Endothelial cell (in vitro differentiated cells): ENCODE data around the gene CHST3. TPM values are rescaled to one million over a fixed set of nuclear protein-coding genes. Genes with fewer than 3 reads are reported as not detected.

ENCODE experiments used
- DNase-seq: peaks from one replicate; pipeline ENCODE4 v3.0.0; 2021; ENCODE audit warnings: low spot score
- H3K27ac Mint-ChIP-seq: one replicate; pipeline ENCODE4 v1.8.0; 2021; ENCODE audit warnings: mixed read lengths, inconsistent platforms; ENCODE audit not compliant: unreplicated experiment
- H3K27me3 Mint-ChIP-seq: one replicate; pipeline ENCODE4 v1.8.0; 2021; ENCODE audit warnings: mild to moderate bottlenecking, moderate library complexity, mixed read lengths, inconsistent platforms; ENCODE audit not compliant: unreplicated experiment
- H3K36me3 Mint-ChIP-seq: one replicate; pipeline ENCODE4 v1.8.0; 2021; ENCODE audit warnings: mild to moderate bottlenecking, low read depth, mixed read lengths, inconsistent platforms; ENCODE audit not compliant: unreplicated experiment
- H3K4me1 Mint-ChIP-seq: one replicate; pipeline ENCODE4 v1.8.0; 2021; ENCODE audit warnings: mild to moderate bottlenecking, mixed read lengths, inconsistent platforms; ENCODE audit not compliant: unreplicated experiment
- H3K4me3 Mint-ChIP-seq: one replicate; pipeline ENCODE4 v1.8.0; 2021; ENCODE audit warnings: mild to moderate bottlenecking, mixed read lengths, inconsistent platforms; ENCODE audit not compliant: unreplicated experiment
- H3K9me3 Mint-ChIP-seq: one replicate; pipeline ENCODE4 v1.8.0; 2021; ENCODE audit warnings: mixed read lengths, inconsistent platforms; ENCODE audit not compliant: unreplicated experiment
- total RNA-seq: library from RNA; stranded (reverse); fragmentation: NEBNext Ultra II Directional; extraction: Animal tissue kit (Norgen Biotek cat#: 25700); gene quantifications from one replicate; pipeline ENCODE4 v1.2.1, GENCODE V29; 2021; ENCODE audit not compliant: unreplicated experiment
- TF ChIP-seq, protein P1 (sequence below): fragments of 200-600 bp; sonication (generic); IDR thresholded peaks from one replicate; pipeline ENCODE4 v1.5.0; 2021; ENCODE audit warnings: antibody characterized with exemption; ENCODE audit not compliant: unreplicated experiment

CHST3 gene
- total RNA-seq, 1 donor from 2014 or later = 3.8 TPM

DNA sequence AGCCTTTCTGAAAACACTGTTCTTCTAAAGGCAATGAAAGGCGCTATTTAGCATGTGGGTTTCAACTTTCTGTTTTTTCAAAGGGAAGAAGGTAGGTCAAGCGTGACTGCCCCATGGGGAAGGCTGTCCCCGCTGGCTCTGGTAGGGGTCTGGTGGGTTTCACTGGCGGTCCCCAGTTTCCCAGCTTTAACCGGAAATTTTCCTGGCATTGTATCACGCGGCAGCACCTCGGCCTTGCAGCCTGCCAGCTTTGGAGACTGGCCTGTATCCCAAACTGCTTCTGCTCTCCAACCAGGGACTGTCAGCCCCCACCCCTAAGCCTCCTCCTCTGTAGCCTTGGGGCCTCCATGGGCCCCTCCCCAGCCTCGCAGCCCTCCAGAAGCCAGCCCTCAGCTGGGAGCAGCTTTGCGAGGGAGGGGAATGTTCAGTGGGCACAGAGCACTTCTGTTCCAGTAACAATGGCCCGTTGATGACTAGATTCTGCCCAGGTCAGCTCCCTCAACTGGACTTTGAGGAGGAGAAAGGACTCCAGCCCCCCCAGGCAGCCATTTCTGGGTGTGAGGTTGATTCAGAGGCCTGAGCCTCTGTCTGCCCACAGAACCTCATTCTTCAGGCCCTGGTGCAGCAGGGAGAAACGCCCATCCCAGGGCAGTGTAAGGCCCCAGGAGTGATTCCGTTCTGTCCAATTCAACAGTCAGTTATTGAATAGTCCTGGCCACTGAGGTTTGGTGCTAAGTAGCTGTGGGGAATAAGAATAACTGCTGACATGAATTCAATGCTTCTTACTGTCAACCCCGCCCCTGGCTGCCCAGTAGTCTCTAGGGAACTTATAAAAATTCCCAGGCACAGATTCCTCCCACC lies 17.1 kb downstream of the CHST3 start:
- Mint-ChIP-seq H3K27me3 (peaks cover 8% of the 10 kb centered on the region), H3K27ac (no peak overlapping the region), H3K4me1 (peaks cover 26% of the 10 kb centered on the region), H3K36me3 (no peaks in the 10 kb centered on the region), H3K4me3 (no peak overlapping the region), H3K9me3 (no peaks in the 10 kb centered on the region)
- TF ChIP-seq, protein P1, sequence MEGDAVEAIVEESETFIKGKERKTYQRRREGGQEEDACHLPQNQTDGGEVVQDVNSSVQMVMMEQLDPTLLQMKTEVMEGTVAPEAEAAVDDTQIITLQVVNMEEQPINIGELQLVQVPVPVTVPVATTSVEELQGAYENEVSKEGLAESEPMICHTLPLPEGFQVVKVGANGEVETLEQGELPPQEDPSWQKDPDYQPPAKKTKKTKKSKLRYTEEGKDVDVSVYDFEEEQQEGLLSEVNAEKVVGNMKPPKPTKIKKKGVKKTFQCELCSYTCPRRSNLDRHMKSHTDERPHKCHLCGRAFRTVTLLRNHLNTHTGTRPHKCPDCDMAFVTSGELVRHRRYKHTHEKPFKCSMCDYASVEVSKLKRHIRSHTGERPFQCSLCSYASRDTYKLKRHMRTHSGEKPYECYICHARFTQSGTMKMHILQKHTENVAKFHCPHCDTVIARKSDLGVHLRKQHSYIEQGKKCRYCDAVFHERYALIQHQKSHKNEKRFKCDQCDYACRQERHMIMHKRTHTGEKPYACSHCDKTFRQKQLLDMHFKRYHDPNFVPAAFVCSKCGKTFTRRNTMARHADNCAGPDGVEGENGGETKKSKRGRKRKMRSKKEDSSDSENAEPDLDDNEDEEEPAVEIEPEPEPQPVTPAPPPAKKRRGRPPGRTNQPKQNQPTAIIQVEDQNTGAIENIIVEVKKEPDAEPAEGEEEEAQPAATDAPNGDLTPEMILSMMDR = no peak
- DNase-seq = no peak

GRCh38 chr10:71981876-71982230 lies 17.7 kb downstream of the CHST3 start:
- Mint-ChIP-seq H3K4me3 (no peak overlapping the region), H3K36me3 (no peaks in the 10 kb centered on the region), H3K27me3 (peaks cover 8% of the 10 kb centered on the region), H3K27ac (no peak overlapping the region), H3K4me1 (peaks cover 29% of the 10 kb centered on the region), H3K9me3 (no peaks in the 10 kb centered on the region)
- DNase-seq = no peak
- TF ChIP-seq, protein P1 = no peak

GRCh38 chr10:71982269-71983178 lies 18.3 kb downstream of the CHST3 start:
- peaks cover 8% of the 10 kb centered on the region for H3K27me3 Mint-ChIP-seq
- H3K36me3 Mint-ChIP-seq = no peaks in the 10 kb centered on the region
- TF ChIP-seq, protein P1 = no peak
- H3K4me1 Mint-ChIP-seq = peaks cover 30% of the 10 kb centered on the region
- no peak for DNase-seq
- no peak overlapping the region for H3K4me3 Mint-ChIP-seq
- H3K9me3 Mint-ChIP-seq = no peaks in the 10 kb centered on the region
- no peak overlapping the region for H3K27ac Mint-ChIP-seq

GRCh38 chr10:71984126-71984808 lies 20.1 kb downstream of the CHST3 start:
- Mint-ChIP-seq H3K4me1 (peaks cover 23% of the 10 kb centered on the region), H3K27me3 (peaks cover 8% of the 10 kb centered on the region), H3K27ac (no peak overlapping the region)

More at GRCh38 chr10:71984126-71984808, 20.1 kb downstream of the CHST3 start:
- Mint-ChIP-seq H3K9me3 (no peaks in the 10 kb centered on the region), H3K36me3 (no peaks in the 10 kb centered on the region), H3K4me3 (no peak overlapping the region)
- TF ChIP-seq, protein P1 = no peak
- DNase-seq = no peak
